HCT116 (cell line): ENCODE data around the gene NDRG3. TPM values are rescaled to one million over a fixed set of nuclear protein-coding genes. Genes with fewer than 3 reads are reported as not detected.

Experiments used
- ATAC-seq: fragments of 200-7000 bp; cut with Tn5 transposase; 2 replicates; pipeline ENCODE4 v1.9.1; 2020; ENCODE audit warnings: mild to moderate bottlenecking, moderate library complexity
- BruUV-seq: library from RNA; stranded (reverse); fragments of 400-500 nt; replicated peaks from 2 replicates; lab custom pipeline; 2021; lab: Mats Ljungman, UMichigan
- CTCF ChIA-PET: fragments of 300-600 bp; sonication (Branson Sonifier 250); formaldehyde crosslinking; loops from one replicate; lab custom pipeline; 2021; ENCODE audit warnings: antibody characterized with exemption; lab: Charles Lee
- POLR2A ChIA-PET: fragments of 300-600, 350-600 bp; sonication (Branson Sonifier 250); formaldehyde crosslinking; loops from one replicate; lab custom pipeline; 2021; ENCODE audit warnings: antibody characterized with exemption; lab: Charles Lee
- RAD21 ChIA-PET, 2 experiments: fragments of 300-600 bp; sonication (Branson Sonifier 250); formaldehyde crosslinking; loops; one replicate each; lab custom pipeline; 2023; ENCODE audit warnings: low total read pairs in 2 of 2; ENCODE audit not compliant: uncharacterized antibody in 2 of 2, unreplicated experiment in 2 of 2, low non-redundant PET in 1 of 2; lab: Charles Lee
- DNase-seq: peaks from one replicate; pipeline ENCODE4 v3.0.0-alpha.2; 2010; ENCODE audit warnings: low read depth, low spot score
- H2AFZ ChIP-seq: fragments of 200-600 bp; shearing (Covaris generic), sonication (generic); 2 replicates; pipeline ENCODE4 v1.6.1; 2017; ENCODE audit warnings: low read depth, mixed run types, mixed read lengths, antibody characterized with exemption, low read length; ENCODE audit not compliant: poor library complexity, severe bottlenecking
- H3K27ac ChIP-seq: 2 replicates; pipeline ENCODE4 v1.5.1; 2012; ENCODE audit warnings: low read depth, low read length
- H3K27me3 ChIP-seq: fragments of 200-600 bp; sonication (generic); 2 replicates; pipeline ENCODE4 v1.6.1; 2016; ENCODE audit warnings: mixed run types, low read length, mixed read lengths; ENCODE audit not compliant: insufficient read depth
- H3K36me3 ChIP-seq, 2 experiments: fragments of 200-500 bp in 1 of 2; fragments of 200-600 bp in 1 of 2; sonication (Bioruptor generic) in 1 of 2; sonication (generic) in 1 of 2; 2 replicates each; pipeline versions ENCODE4 v1.5.1 to v1.6.1; 2014 to 2016; ENCODE audit warnings: low read length in 2 of 2, inconsistent platforms in 1 of 2, mixed read lengths in 1 of 2, mixed run types in 1 of 2; ENCODE audit not compliant: insufficient read depth in 2 of 2, control insufficient read depth in 1 of 2
- H3K4me1 ChIP-seq, 2 experiments: fragments of 200-600 bp in 1 of 2; sonication (generic) in 1 of 2; 2 replicates each; pipeline versions ENCODE4 v1.5.1 to v1.6.1; 2012 to 2017; ENCODE audit warnings: low read length in 2 of 2, inconsistent platforms in 1 of 2, mild to moderate bottlenecking in 1 of 2, mixed read lengths in 1 of 2, mixed run types in 1 of 2, moderate library complexity in 1 of 2; ENCODE audit not compliant: insufficient read depth in 2 of 2, control insufficient read depth in 1 of 2
- H3K4me2 ChIP-seq: fragments of 200-600 bp; sonication (generic); 2 replicates; pipeline ENCODE4 v1.6.1; 2017; ENCODE audit warnings: mixed run types, low read length, mixed read lengths
- H3K4me3 ChIP-seq, 2 experiments: fragments of 200-600 bp in 1 of 2; sonication (generic) in 1 of 2; replicated peaks in 1 of 2; 2 replicates each; pipeline ENCODE4 v1.5.1; 2011 to 2016; ENCODE audit warnings: low read length in 2 of 2, control low read depth in 1 of 2, low read depth in 1 of 2, mild to moderate bottlenecking in 1 of 2, mixed read lengths in 1 of 2, mixed run types in 1 of 2
- H3K79me2 ChIP-seq: fragments of 200-600 bp; sonication (generic); 2 replicates; pipeline ENCODE4 v1.6.1; 2017; ENCODE audit warnings: mild to moderate bottlenecking, mixed run types, low read length, moderate library complexity, mixed read lengths; ENCODE audit not compliant: insufficient read depth
- H3K9ac ChIP-seq: fragments of 200-600 bp; sonication (generic); 2 replicates; pipeline ENCODE4 v1.6.1; 2016; ENCODE audit warnings: low read length, mixed read lengths
- H3K9me2 ChIP-seq: fragments of 200-600 bp; sonication (generic), shearing (Covaris generic); 2 replicates; pipeline ENCODE4 v1.6.1; 2017; ENCODE audit warnings: mixed run types, mild to moderate bottlenecking, moderate library complexity; ENCODE audit not compliant: insufficient read depth
- H3K9me3 ChIP-seq, 2 experiments: fragments of 200-500 bp in 1 of 2; fragments of 200-600 bp in 1 of 2; sonication (Bioruptor generic) in 1 of 2; sonication (generic) in 1 of 2; 2 replicates each; pipeline ENCODE4 v1.6.1; 2014 to 2017; ENCODE audit warnings: low read length in 2 of 2, mixed read lengths in 2 of 2, inconsistent platforms in 1 of 2, low read depth in 1 of 2, mild to moderate bottlenecking in 1 of 2, mixed run types in 1 of 2, moderate library complexity in 1 of 2; ENCODE audit not compliant: control insufficient read depth in 1 of 2, insufficient read depth in 1 of 2
- H4K20me1 ChIP-seq: fragments of 200-600 bp; sonication (generic), shearing (Covaris generic); 2 replicates; pipeline ENCODE4 v1.6.1; 2017; ENCODE audit warnings: mixed run types, mild to moderate bottlenecking, moderate library complexity; ENCODE audit not compliant: insufficient read depth
- CEBPB ChIP-seq: IDR thresholded peaks from 2 replicates; pipeline ENCODE4 v1.6.1; 2012; ENCODE audit warnings: low read depth
- ELF1 ChIP-seq: IDR thresholded peaks from 2 replicates; pipeline ENCODE4 v1.6.1; 2012; ENCODE audit warnings: low read depth, borderline replicate concordance
- EZH2 ChIP-seq: fragments of 200-600 bp; sonication (generic); IDR thresholded peaks from 2 replicates; pipeline ENCODE4 v1.6.1; 2017; ENCODE audit warnings: antibody characterized with exemption, mixed run types
- POLR2A ChIP-seq: IDR thresholded peaks from 2 replicates; pipeline ENCODE4 v1.7.0; 2011; ENCODE audit warnings: borderline replicate concordance; ENCODE audit not compliant: insufficient read depth, insufficient read length; ENCODE audit errors: extremely low read depth
- POLR2AphosphoS5 ChIP-seq: IDR thresholded peaks from 2 replicates; pipeline ENCODE4 v1.6.1; 2011; ENCODE audit warnings: mild to moderate bottlenecking, low read depth, low read length, moderate library complexity
- RAD21 ChIP-seq: IDR thresholded peaks from 2 replicates; pipeline ENCODE4 v1.6.1; 2012; ENCODE audit warnings: low read depth, mild to moderate bottlenecking
- SIN3A ChIP-seq: IDR thresholded peaks from 2 replicates; pipeline ENCODE4 v1.6.1; 2012; ENCODE audit warnings: low read depth
- TCF7L2 ChIP-seq: IDR thresholded peaks from 2 replicates; pipeline ENCODE4 v1.7.0; 2011; ENCODE audit warnings: borderline replicate concordance, inconsistent platforms; ENCODE audit not compliant: insufficient read depth, insufficient read length; ENCODE audit errors: extremely low read depth
- YY1 ChIP-seq: IDR thresholded peaks from 2 replicates; pipeline ENCODE4 v1.6.1; 2011; ENCODE audit warnings: low read length, low read depth, moderate library complexity, mild to moderate bottlenecking; ENCODE audit not compliant: insufficient replicate concordance; ENCODE audit errors: extremely low read depth
- intact Hi-C: fragments of 100-400 bp; cut with micrococcal nuclease; formaldehyde crosslinking; loops from 2 replicates; pipeline ENCODE4 v1.10.0; 2022
- total RNA-seq: library from RNA; stranded (reverse); gene quantifications from one replicate; pipeline ENCODE4 v1.2.1, GENCODE V29; 2021; ENCODE audit not compliant: unreplicated experiment
- TF ChIP-seq, protein P1 (sequence below): IDR thresholded peaks from 2 replicates; pipeline ENCODE4 v1.6.1; 2011; ENCODE audit warnings: mild to moderate bottlenecking, low read length, moderate library complexity; ENCODE audit not compliant: insufficient replicate concordance; ENCODE audit errors: extremely low read depth
- TF ChIP-seq, protein P2 (sequence below), 3 experiments: fragments of 200-600 bp in 1 of 3; sonication (generic) in 1 of 3; IDR thresholded peaks in 2 of 3; conservative IDR thresholded peaks in 1 of 3; 2 replicates each; pipeline ENCODE4 v1.5.1; 2012 to 2017; ENCODE audit warnings: low read depth in 2 of 3, low read length in 2 of 3, antibody characterized with exemption in 1 of 3, borderline replicate concordance in 1 of 3, control low read depth in 1 of 3, mild to moderate bottlenecking in 1 of 3, mixed read lengths in 1 of 3, mixed run types in 1 of 3, moderate library complexity in 1 of 3; ENCODE audit not compliant: insufficient read depth in 1 of 3

The NDRG3 gene
- total RNA-seq, 1 experiment from 2014 or later = 29.3 TPM

DNA sequence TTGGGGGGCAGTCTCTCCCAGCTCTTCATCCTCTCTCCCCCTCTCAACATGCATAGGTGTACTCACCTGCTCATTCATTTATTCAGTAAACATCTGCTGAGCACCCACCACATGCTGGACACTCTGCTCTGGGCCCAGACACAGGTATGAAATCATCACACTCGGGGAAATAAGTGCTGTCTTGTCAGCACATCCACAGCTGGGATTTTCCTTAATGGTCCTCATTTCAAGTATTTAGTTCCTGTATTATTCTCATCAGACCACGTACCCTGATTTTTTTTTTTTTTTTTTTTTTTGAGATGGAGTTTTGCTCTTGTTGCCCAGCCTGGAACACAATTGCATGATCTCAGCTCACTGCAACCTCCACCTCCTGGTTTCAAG lies 121.0 kb downstream of the NDRG3 start:
- Histone ChIP-seq H3K36me3 (no peaks in the 10 kb centered on the region), H3K79me2 (no peaks in the 10 kb centered on the region), H2AFZ (no peak overlapping the region), H3K27me3 (no peaks in the 10 kb centered on the region), H3K4me3 (no peak overlapping the region), H3K4me1 (peaks cover 2 to 7% of the 10 kb centered on the region in 2 experiments; a peak in 1 of 4 replicates), H3K9me2 (no peaks in the 10 kb centered on the region), H3K9me3 (no peaks in the 10 kb centered on the region), H3K9ac (no peak overlapping the region), H3K4me2 (no peak overlapping the region), H3K27ac (no peak overlapping the region), H4K20me1 (no peaks in the 10 kb centered on the region)
- no TSS peak for BruUV-seq
- ChIA-PET CTCF (interaction anchor here (1.5 kb wide), 2 partner anchors 12 to 19 kb away, joined by 3 read pairs; partner anchors contain the start of gene RAB5IF), POLR2A (no interaction called here), RAD21 (no interaction called here)
- DNase-seq (no peak), ATAC-seq (no peak)
- no peak for TF ChIP-seq EZH2
- TF ChIP-seq RAD21 = no peak
- TF ChIP-seq SIN3A = no peak
- no peak for TF ChIP-seq TCF7L2
- no peak for TF ChIP-seq ELF1
- no peak for TF ChIP-seq CEBPB
- no peak for TF ChIP-seq POLR2AphosphoS5
- TF ChIP-seq, protein P1, sequence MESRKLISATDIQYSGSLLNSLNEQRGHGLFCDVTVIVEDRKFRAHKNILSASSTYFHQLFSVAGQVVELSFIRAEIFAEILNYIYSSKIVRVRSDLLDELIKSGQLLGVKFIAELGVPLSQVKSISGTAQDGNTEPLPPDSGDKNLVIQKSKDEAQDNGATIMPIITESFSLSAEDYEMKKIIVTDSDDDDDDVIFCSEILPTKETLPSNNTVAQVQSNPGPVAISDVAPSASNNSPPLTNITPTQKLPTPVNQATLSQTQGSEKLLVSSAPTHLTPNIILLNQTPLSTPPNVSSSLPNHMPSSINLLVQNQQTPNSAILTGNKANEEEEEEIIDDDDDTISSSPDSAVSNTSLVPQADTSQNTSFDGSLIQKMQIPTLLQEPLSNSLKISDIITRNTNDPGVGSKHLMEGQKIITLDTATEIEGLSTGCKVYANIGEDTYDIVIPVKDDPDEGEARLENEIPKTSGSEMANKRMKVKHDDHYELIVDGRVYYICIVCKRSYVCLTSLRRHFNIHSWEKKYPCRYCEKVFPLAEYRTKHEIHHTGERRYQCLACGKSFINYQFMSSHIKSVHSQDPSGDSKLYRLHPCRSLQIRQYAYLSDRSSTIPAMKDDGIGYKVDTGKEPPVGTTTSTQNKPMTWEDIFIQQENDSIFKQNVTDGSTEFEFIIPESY = no peak
- TF ChIP-seq YY1 = no peak
- TF ChIP-seq, protein P2, sequence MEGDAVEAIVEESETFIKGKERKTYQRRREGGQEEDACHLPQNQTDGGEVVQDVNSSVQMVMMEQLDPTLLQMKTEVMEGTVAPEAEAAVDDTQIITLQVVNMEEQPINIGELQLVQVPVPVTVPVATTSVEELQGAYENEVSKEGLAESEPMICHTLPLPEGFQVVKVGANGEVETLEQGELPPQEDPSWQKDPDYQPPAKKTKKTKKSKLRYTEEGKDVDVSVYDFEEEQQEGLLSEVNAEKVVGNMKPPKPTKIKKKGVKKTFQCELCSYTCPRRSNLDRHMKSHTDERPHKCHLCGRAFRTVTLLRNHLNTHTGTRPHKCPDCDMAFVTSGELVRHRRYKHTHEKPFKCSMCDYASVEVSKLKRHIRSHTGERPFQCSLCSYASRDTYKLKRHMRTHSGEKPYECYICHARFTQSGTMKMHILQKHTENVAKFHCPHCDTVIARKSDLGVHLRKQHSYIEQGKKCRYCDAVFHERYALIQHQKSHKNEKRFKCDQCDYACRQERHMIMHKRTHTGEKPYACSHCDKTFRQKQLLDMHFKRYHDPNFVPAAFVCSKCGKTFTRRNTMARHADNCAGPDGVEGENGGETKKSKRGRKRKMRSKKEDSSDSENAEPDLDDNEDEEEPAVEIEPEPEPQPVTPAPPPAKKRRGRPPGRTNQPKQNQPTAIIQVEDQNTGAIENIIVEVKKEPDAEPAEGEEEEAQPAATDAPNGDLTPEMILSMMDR (IDR thresholded peaks at IDR 0.05 in 2 of 3, conservative IDR thresholded peaks at IDR 0.05 in 1 of 3; ENCODE audit: borderline replicate concordance in 1 of 3, insufficient read depth in 1 of 3, low read depth in 2 of 3, low read length in 2 of 3) = no peak
- TF ChIP-seq POLR2A = no peak
- intact Hi-C loops = no loop called here
